GM12872 (cell line): ENCODE measurements around the gene SPATC1L.

Experiments
- CTCF ChIP-seq: IDR thresholded peaks from 3 replicates; pipeline ENCODE4 v1.5.1; 2011; ENCODE audit warnings: low read depth, mild to moderate bottlenecking, low read length, moderate library complexity; ENCODE audit not compliant: insufficient read depth

Gene SPATC1L

GRCh38 chr21:46185716-46186115 is 1.5 kb upstream of the SPATC1L start:
- no peak for TF ChIP-seq CTCF

GRCh38 chr21:46184625-46185555 is 631 bp upstream of the SPATC1L start:
- TF ChIP-seq CTCF: no peak

- TF ChIP-seq CTCF: no peak
These were observed 1.5 kb downstream of the SPATC1L start for GRCh38 chr21:46182548-46183336.

GRCh38 chr21:46181953-46182547 is 2.2 kb downstream of the SPATC1L start:
- no peak for TF ChIP-seq CTCF

- TF ChIP-seq CTCF: no peak
These were observed 2.8 kb downstream of the SPATC1L start for GRCh38 chr21:46181436-46181835.

GRCh38 chr21:46180778-46181391 is 3.4 kb downstream of the SPATC1L start:
- no peak for TF ChIP-seq CTCF
